Heart left ventricle (tissue), 13 donors: ENCODE results near the gene CRIM1.

Experiments
- POLR2A ChIP-seq, 2 donors: fragments of 450-650 bp; IDR thresholded peaks; one replicate each; pipeline ENCODE4 v1.6.1; 2017; ENCODE audit warnings: antibody characterized with exemption in 2 of 2, mild to moderate bottlenecking in 2 of 2, moderate library complexity in 2 of 2
- TF ChIP-seq, protein P1 (sequence below), 12 donors: fragments of 200-600 bp; sonication (generic) in 4 of 12; IDR thresholded peaks; one replicate each; pipeline versions ENCODE4 v1.5.0 to v1.8.0; 2018 to 2022; ENCODE audit warnings: antibody characterized with exemption in 12 of 12, mild to moderate bottlenecking in 5 of 12
- donor health status: ischemic (EF 13 %, LVEDD 7.1; RV severe dilation, severe dysfunction).
- donor health status: DM: no; HTN: yes; CAD: no.
- donor health status: DM: no; HTN: no; CAD: no.
- donor health status: ischemic (EF 25% LVEDD 6.9; RV normal size, moderate dysfunction).
- donor health status: ischemic (EF 25% LVEDD 5.7; RV mildly dilated, moderate dysfunction).
- donor health status: ischemic (EF 35%, LVEDD 5.7; RV mildly dilated, moderate dysfunction).
- donor health status: nonischemic (EF 11% LVEDD 7.7; RV severe dilation, severe dysfunction).
- donor health status: DM: yes; HTN: yes; CAD: no.
- donor health status: PGD.
- donor health status: ischemic (EF 29% LVEDD 5.4; RV normal size, mild dysfunction).
- donor health status: nonischemic (EF 23%, LVEDD 6.1; RV moderate dilation, normal function).

DNA sequence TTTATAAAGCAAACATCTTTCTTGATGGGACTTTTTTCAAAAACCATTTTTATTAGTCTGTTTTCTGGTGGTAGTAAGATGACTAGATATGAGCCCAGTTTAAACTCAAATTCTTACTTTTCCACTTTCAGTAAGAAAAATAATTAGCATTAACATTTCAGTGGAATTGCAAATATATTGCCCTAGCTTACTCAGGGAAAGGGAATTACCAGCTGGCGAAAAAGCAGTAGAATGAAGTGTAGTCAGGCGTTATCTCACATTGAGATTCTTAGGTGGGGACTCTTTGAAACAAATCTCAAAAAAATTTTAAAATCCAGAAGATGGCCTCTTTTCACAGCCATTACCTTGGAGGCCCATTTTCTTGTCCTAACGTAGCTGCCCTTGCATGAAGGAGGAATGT, 65.8 kb downstream of the CRIM1 start:
- TF ChIP-seq, protein P1, sequence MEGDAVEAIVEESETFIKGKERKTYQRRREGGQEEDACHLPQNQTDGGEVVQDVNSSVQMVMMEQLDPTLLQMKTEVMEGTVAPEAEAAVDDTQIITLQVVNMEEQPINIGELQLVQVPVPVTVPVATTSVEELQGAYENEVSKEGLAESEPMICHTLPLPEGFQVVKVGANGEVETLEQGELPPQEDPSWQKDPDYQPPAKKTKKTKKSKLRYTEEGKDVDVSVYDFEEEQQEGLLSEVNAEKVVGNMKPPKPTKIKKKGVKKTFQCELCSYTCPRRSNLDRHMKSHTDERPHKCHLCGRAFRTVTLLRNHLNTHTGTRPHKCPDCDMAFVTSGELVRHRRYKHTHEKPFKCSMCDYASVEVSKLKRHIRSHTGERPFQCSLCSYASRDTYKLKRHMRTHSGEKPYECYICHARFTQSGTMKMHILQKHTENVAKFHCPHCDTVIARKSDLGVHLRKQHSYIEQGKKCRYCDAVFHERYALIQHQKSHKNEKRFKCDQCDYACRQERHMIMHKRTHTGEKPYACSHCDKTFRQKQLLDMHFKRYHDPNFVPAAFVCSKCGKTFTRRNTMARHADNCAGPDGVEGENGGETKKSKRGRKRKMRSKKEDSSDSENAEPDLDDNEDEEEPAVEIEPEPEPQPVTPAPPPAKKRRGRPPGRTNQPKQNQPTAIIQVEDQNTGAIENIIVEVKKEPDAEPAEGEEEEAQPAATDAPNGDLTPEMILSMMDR (IDR thresholded peaks at IDR 0.05), result no peak
- no peak for TF ChIP-seq POLR2A (IDR thresholded peaks at IDR 0.05)
